Kidney epithelial cell (primary cell): ENCODE results near the gene SPATA16. TPM values are rescaled to one million over a fixed set of nuclear protein-coding genes. Genes with fewer than 3 reads are reported as not detected.

Source experiments
- DNase-seq: peaks from one replicate; pipeline ENCODE4 v3.0.0-alpha.2; 2010; ENCODE audit warnings: low read depth
- H3K27me3 ChIP-seq: 2 replicates; pipeline ENCODE4 v1.6.0; 2011; ENCODE audit warnings: low read length; ENCODE audit not compliant: control insufficient read depth, insufficient read depth
- H3K36me3 ChIP-seq: 2 replicates; pipeline ENCODE4 v1.5.1; 2011; ENCODE audit warnings: low read length; ENCODE audit not compliant: control insufficient read depth, insufficient read depth
- H3K4me3 ChIP-seq: 2 replicates; pipeline ENCODE4 v1.5.1; 2011; ENCODE audit warnings: low read depth, mild to moderate bottlenecking, control low read depth, low read length
- total RNA-seq: library from RNA; depleted of rRNA; stranded (reverse); fragments of >200 nt; gene quantifications from 2 replicates; pipeline ENCODE4 v1.2.3, GENCODE V29; 2015
- TF ChIP-seq, protein P1 (sequence below): IDR thresholded peaks from 2 replicates; pipeline ENCODE4 v1.5.1; 2011; ENCODE audit warnings: mild to moderate bottlenecking, moderate library complexity, low read length, control low read depth, inconsistent platforms; ENCODE audit not compliant: insufficient read depth, poor library complexity, severe bottlenecking

The SPATA16 gene
- total RNA-seq, 1 donor from 2014 or later = not detected

DNA sequence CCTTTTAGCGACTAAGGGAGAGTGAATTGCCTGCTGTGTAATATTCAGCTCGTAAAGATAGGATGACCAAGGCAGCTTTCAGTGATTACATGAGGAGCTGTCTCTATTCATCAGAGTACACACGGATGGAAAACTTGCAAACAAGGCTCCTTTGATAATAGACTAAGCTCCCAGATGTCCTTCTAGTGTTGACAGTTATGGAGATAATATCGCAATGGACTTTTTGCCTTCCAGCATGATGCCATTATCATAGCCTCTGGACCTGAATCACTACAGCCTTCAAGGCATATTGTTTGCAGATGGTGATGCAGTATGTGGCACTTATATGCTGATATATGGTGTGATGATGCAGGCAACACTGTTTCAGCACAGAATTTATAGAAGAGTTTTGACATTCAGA lies 296.6 kb downstream of the SPATA16 start:
- no peak for DNase-seq
- H3K36me3 ChIP-seq = no peaks in the 10 kb centered on the region
- TF ChIP-seq, protein P1, sequence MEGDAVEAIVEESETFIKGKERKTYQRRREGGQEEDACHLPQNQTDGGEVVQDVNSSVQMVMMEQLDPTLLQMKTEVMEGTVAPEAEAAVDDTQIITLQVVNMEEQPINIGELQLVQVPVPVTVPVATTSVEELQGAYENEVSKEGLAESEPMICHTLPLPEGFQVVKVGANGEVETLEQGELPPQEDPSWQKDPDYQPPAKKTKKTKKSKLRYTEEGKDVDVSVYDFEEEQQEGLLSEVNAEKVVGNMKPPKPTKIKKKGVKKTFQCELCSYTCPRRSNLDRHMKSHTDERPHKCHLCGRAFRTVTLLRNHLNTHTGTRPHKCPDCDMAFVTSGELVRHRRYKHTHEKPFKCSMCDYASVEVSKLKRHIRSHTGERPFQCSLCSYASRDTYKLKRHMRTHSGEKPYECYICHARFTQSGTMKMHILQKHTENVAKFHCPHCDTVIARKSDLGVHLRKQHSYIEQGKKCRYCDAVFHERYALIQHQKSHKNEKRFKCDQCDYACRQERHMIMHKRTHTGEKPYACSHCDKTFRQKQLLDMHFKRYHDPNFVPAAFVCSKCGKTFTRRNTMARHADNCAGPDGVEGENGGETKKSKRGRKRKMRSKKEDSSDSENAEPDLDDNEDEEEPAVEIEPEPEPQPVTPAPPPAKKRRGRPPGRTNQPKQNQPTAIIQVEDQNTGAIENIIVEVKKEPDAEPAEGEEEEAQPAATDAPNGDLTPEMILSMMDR = no peak
- H3K27me3 ChIP-seq = no peaks in the 10 kb centered on the region
- no peak overlapping the region for H3K4me3 ChIP-seq

DNA sequence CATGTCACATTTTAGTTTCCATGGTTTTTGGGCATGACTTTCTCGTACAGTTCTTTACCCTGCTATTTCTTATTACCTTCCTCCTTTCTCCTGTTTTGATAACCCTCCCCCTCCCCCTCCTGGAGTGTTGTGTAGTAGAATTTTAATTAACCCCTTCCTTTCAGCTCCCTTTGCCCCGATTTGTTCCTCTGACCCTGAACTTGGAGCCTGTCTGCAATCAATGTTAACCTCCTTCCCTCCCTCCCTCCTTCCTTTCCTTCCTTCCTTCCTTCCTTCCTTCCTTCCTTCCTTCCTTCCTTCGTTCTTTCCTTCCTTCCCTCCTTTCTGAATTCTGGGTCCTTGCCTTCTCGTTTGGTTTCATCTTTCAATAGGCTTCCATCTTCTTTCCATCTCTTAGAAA lies 300.1 kb downstream of the SPATA16 start:
- TF ChIP-seq, protein P1 = no peak
- Histone ChIP-seq H3K36me3 (no peaks in the 10 kb centered on the region), H3K27me3 (no peaks in the 10 kb centered on the region), H3K4me3 (no peak overlapping the region)
- no peak for DNase-seq

DNA sequence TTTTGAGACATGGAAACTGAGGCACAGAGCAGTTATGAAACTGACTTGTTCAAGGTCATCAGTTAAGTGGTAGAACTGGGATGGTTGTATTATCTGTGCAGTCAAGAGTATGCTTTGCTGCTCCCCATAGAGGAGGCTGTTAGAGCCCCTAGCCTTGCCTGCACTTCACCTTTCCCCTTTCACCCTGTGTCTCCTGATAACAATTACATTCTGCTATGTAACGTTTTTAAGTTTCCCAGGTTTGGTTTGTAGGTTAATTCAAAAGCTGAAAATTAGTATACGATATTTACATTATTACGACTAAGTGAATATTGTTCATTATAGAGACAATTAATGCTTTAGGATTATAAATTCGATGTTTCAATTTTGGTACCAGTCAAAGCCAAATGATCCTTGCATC lies 300.6 kb downstream of the SPATA16 start:
- DNase-seq = no peak
- H3K4me3 ChIP-seq = no peak overlapping the region
- no peaks in the 10 kb centered on the region for H3K27me3 ChIP-seq
- no peaks in the 10 kb centered on the region for H3K36me3 ChIP-seq
- TF ChIP-seq, protein P1 = no peak

DNA sequence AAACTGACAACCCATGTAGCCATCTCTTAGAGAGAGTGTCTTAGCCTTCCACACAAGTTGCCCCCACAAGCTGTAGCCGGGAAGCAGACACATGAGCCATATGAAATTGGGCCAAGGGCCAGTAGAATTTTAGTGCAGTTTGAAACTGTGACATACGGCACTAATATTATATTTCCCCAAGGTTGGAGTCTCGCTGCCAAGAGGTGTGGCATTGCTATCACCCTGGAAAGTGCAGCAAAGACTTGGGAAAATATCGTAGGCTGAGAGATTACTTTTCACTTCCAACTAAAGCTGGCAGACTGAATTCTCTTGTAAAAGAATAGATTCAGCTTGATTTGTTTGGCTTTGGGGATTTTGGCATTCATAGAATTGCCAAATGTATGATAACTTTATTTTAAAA lies 301.4 kb downstream of the SPATA16 start:
- no peak overlapping the region for H3K4me3 ChIP-seq
- no peaks in the 10 kb centered on the region for H3K36me3 ChIP-seq
- no peak for DNase-seq
- H3K27me3 ChIP-seq = no peaks in the 10 kb centered on the region
- TF ChIP-seq, protein P1 = no peak
